A673 (cell line): ENCODE results near the gene SLC39A3.

Source experiments
- CTCF ChIP-seq: fragments of 300-800, 200-600 bp; sonication (generic); conservative IDR thresholded peaks from 2 replicates; pipeline ENCODE4 v1.5.1; 2017; ENCODE audit warnings: low read depth, mild to moderate bottlenecking, antibody characterized with exemption, low read length, moderate library complexity, mixed read lengths
- EZH2 ChIP-seq: fragments of 200-600 bp; sonication (generic); IDR thresholded peaks from 2 replicates; pipeline ENCODE4 v1.6.1; 2017; ENCODE audit warnings: borderline replicate concordance, low read depth, mild to moderate bottlenecking, mixed read lengths, antibody characterized with exemption, low read length; ENCODE audit not compliant: poor library complexity, severe bottlenecking

- no peak for TF ChIP-seq CTCF
- TF ChIP-seq EZH2, result no peak
Observed at GRCh38 chr19:2787115-2787514, 47.3 kb upstream of the SLC39A3 start.
